DND-41 (cell line): ENCODE measurements around the gene EVL.
A peak's percentile ranks its signal among the peaks of the same experiment; 100 is the strongest.

ENCODE experiments used
- ATAC-seq: fragments of 200-7000 bp; cut with Tn5 transposase; 3 replicates; pipeline ENCODE4 v1.9.1; 2021; ENCODE audit warnings: low read depth; ENCODE audit not compliant: insufficient read depth
- DNase-seq: peaks from one replicate; pipeline ENCODE4 v3.0.0-alpha.2; 2020
- H2AFZ ChIP-seq: 2 replicates; pipeline ENCODE4 v1.6.0; 2012; ENCODE audit warnings: low read depth, low read length
- H3K27ac ChIP-seq: 2 replicates; pipeline ENCODE4 v1.5.1; 2012; ENCODE audit warnings: low read length, inconsistent platforms
- H3K27me3 ChIP-seq: fragments of 200-600 bp; sonication (generic); 2 replicates; pipeline ENCODE4 v1.6.0; 2012; ENCODE audit warnings: low read length, mild to moderate bottlenecking, inconsistent platforms; ENCODE audit not compliant: insufficient read depth, poor library complexity
- H3K36me3 ChIP-seq: 2 replicates; pipeline ENCODE4 v1.5.1; 2012; ENCODE audit warnings: low read length, inconsistent platforms; ENCODE audit not compliant: insufficient read depth
- H3K4me1 ChIP-seq: 2 replicates; pipeline ENCODE4 v1.5.1; 2012; ENCODE audit warnings: mild to moderate bottlenecking, low read length; ENCODE audit not compliant: insufficient read depth
- H3K4me2 ChIP-seq: 2 replicates; pipeline ENCODE4 v1.6.0; 2012; ENCODE audit warnings: mild to moderate bottlenecking, moderate library complexity, low read length, inconsistent platforms; ENCODE audit not compliant: insufficient read depth
- H3K4me3 ChIP-seq, 2 experiments: fragments of 200-600 bp in 1 of 2; shearing (Covaris generic) in 1 of 2; 2 replicates each; pipeline ENCODE4 v1.5.1; 2012 to 2016; ENCODE audit warnings: inconsistent platforms in 2 of 2, low read length in 2 of 2, mild to moderate bottlenecking in 2 of 2, low read depth in 1 of 2, moderate library complexity in 1 of 2
- H3K79me2 ChIP-seq: 2 replicates; pipeline ENCODE4 v1.6.0; 2012; ENCODE audit warnings: low read length, inconsistent platforms; ENCODE audit not compliant: insufficient read depth
- H3K9ac ChIP-seq: 2 replicates; pipeline ENCODE4 v1.6.0; 2012; ENCODE audit warnings: low read depth, mild to moderate bottlenecking, inconsistent platforms, low read length, moderate library complexity
- H3K9me3 ChIP-seq: 2 replicates; pipeline ENCODE4 v1.5.1; 2012; ENCODE audit warnings: low read length, moderate library complexity, mild to moderate bottlenecking, inconsistent platforms; ENCODE audit not compliant: insufficient read depth, severe bottlenecking
- H4K20me1 ChIP-seq: 2 replicates; pipeline ENCODE4 v1.6.0; 2012; ENCODE audit warnings: low read length; ENCODE audit not compliant: insufficient read depth
- CTCF ChIP-seq: IDR thresholded peaks from 2 replicates; pipeline ENCODE4 v1.5.1; 2012; ENCODE audit warnings: borderline replicate concordance, low read length, moderate library complexity, mild to moderate bottlenecking; ENCODE audit not compliant: poor library complexity, severe bottlenecking; ENCODE audit errors: extremely low read depth
- EZH2 ChIP-seq: IDR thresholded peaks from 3 replicates; pipeline ENCODE4 v1.6.1; 2012; ENCODE audit warnings: borderline replicate concordance, low read depth, mild to moderate bottlenecking, moderate library complexity, low read length, inconsistent platforms; ENCODE audit not compliant: severe bottlenecking

Gene EVL

GRCh38 chr14:100067971-100068959 is 3.0 kb downstream of the EVL start:
- Histone ChIP-seq H3K9ac (peak overlapping the region; percentile 78), H3K4me2 (peak overlapping the region; percentile 63), H2AFZ (no peak overlapping the region), H3K27me3 (no peaks in the 10 kb centered on the region), H3K36me3 (peaks cover 57% of the 10 kb centered on the region), H4K20me1 (no peaks in the 10 kb centered on the region), H3K9me3 (no peaks in the 10 kb centered on the region), H3K79me2 (peaks cover 98% of the 10 kb centered on the region), H3K27ac (peak overlapping the region; percentile 90), H3K4me3 (peak overlapping the region; percentile 36 to 58; a peak in 3 of 4 replicates), H3K4me1 (peaks cover 80% of the 10 kb centered on the region)
- DNase-seq (peak; percentile 93), ATAC-seq (peak; percentile 58)
- TF ChIP-seq EZH2 (no peak), CTCF (no peak)

- Histone ChIP-seq H3K27ac (peak overlapping the region; percentile 90), H3K79me2 (peaks cover 98% of the 10 kb centered on the region), H3K4me1 (peaks cover 80% of the 10 kb centered on the region), H3K9ac (peak overlapping the region; percentile 78), H4K20me1 (no peaks in the 10 kb centered on the region; the same call in 1 of the 2 replicates), H3K36me3 (peaks cover 66% of the 10 kb centered on the region), H3K4me2 (peak overlapping the region; percentile 63), H3K9me3 (no peaks in the 10 kb centered on the region), H3K4me3 (peak overlapping the region; percentile 28 to 58; a peak in 3 of 4 replicates), H2AFZ (no peak overlapping the region), H3K27me3 (no peaks in the 10 kb centered on the region)
- ATAC-seq = no peak
- DNase-seq = peak; percentile 53
- TF ChIP-seq EZH2 (no peak), CTCF (no peak)
Observed at GRCh38 chr14:100069161-100069800, 4.1 kb downstream of the EVL start.

- H3K27ac ChIP-seq = peak overlapping the region; percentile 90
- TF ChIP-seq CTCF (no peak), EZH2 (no peak)
- peak overlapping the region; percentile 1 to 58; a peak in 3 of 4 replicates for H3K4me3 ChIP-seq
- DNase-seq (peak; percentile 67), ATAC-seq (peak; percentile 9; the same call in 2 of the 3 replicates)
- peaks cover 81% of the 10 kb centered on the region for H3K4me1 ChIP-seq
- H3K9ac ChIP-seq = peak overlapping the region; percentile 78
- H3K27me3 ChIP-seq = no peaks in the 10 kb centered on the region
- no peaks in the 10 kb centered on the region; the same call in 1 of the 2 replicates for H4K20me1 ChIP-seq
- no peaks in the 10 kb centered on the region for H3K9me3 ChIP-seq
- H2AFZ ChIP-seq = no peak overlapping the region
- H3K36me3 ChIP-seq = peaks cover 76% of the 10 kb centered on the region
- H3K79me2 ChIP-seq = peaks cover 100% of the 10 kb centered on the region
- peak overlapping the region; percentile 63 for H3K4me2 ChIP-seq
Observed at GRCh38 chr14:100070310-100070709, 5.1 kb downstream of the EVL start.
